NOMO-1 treated with DMSO at 0.1 percent for 48 hours (cell line): ENCODE results near the gene COL15A1.

Source experiments
- DNase-seq: peaks from one replicate; lab custom pipeline; 2025; ENCODE audit not compliant: unreplicated experiment; lab: John Stamatoyannopoulos, UW

Gene COL15A1

DNA sequence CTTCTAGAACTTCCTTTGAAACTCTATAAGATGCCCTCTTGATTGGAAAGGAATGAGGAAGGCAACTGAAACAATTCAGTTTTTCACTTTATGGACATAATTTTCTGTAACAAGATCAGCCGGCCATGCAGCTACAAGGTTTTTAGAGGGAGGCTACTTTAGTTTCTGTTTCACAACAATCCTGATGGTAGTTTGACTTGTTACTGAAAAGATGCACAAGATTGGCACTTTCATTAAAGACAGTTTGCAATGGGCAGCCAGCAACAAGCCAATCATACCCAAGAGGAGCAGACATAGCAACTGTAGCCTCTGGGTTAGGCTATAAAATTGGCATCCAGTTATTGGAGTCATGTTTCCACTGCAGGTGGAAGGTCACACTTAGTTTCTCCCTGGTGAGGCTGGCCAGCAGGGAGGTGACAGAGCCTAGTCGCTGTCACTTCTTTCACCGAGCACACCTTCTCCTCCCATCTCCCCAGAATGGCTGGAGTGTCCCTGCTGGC, 87.0 kb downstream of the COL15A1 start:
- peak; percentile 23 for DNase-seq

DNA sequence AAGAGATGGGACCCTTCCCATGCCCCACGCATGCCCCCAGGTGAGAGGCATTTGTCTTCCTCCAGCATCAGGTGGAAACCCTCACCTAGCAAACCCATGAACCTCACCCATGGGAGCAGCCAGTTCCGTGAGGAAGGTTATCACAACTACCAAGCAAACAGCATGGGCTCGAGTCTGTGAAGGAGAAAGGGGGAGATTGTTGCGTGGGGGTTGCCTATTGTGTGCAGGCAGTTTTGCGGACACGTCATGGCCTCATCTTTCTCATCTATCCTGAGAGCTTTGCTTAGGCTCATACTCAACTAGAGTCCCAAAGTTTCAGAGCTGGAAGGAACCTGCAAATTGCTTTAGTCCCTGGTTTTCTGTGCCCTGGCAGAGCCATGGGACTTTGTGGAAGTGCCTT, 87.6 kb downstream of the COL15A1 start:
- DNase-seq: no peak

DNA sequence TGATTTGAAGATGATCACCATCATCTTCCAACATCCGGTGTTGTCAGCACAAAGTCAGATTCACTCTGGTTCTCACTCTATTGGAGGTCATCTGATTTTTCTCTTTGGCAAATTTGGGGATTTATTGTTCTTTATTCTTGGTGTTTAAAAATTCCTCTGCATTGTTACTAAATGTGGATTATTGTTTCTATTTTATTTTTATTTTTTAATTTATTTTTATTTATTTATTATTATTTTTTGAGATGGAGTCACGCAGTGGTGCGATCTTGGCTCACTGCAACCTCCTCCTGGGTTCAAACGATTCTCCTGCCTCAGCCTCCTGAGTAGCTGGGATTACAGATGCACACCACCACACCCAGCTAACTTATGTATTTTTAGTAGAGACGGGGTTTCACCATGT, 88.3 kb downstream of the COL15A1 start:
- no peak for DNase-seq

DNA sequence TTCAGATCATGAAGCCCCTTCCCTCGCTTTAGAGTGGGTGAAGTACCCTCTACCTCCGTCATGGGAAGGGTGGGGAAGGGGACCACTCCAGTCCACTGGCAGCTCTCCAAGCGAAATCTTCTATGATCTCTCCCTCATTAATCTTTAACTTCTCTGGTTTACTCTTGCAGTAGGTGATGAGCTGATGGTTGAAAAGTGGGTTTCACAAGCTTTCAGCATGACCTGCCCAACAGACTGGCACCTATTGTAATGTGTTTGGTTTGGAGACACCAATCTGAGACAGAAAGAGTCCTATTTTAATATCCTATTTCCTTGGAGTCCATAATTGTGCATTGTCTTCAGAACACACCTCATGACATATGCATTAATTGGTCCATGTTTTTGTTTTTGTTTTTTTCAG, 90.4 kb downstream of the COL15A1 start:
- no peak for DNase-seq

DNA sequence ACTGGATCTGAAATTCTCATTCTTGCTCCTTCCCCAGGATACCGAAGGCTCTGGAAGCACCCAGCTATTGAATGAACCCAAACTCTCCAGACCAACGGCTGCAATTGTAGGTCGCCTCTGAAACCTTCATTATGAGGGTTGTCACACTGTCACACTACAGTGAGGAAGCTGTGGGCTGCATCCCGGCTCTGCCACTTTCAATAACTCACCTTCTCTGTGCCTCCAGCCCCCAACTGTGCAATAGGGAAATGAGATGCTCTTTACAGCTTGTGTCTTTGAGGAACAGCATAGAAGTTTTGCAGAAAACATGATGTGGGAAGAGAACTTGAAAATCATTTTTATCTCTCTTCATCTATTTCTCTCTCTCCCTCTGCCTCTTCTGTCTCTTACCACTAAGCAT, 91.6 kb downstream of the COL15A1 start:
- peak; percentile 57 for DNase-seq

DNA sequence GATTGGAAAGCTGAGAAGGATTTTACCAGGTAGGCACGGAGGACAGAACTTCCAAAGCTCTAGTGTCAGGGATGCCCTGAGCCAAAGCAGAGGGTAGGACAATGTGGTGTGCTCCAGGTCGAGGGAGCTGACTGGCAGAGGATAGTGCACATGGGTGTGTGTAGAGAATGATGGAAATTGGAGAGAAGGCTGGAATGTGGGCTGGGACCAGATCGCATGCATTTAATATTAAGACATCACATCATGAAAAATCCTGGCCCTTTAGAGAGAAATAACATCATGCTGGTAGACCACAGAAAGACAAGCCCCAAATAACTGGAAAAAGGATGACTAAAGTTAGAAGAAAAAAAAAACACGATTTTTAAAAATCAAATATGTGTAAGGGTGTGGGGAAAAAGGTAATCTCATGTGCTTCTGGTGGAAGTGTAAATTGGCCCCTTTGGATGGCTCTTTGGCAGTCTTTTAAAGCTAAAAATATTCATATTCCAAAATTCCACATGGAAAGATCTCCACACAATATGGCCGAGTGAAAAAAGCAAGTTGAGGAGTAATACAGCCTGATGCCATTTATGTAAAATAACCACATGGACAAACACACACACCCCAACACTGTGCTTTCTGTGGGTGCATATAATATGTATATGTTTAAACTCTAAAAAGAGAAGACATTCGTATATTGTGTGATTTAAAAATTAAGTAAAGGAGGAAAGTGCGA, 94.2 kb downstream of the COL15A1 start:
- DNase-seq: no peak

DNA sequence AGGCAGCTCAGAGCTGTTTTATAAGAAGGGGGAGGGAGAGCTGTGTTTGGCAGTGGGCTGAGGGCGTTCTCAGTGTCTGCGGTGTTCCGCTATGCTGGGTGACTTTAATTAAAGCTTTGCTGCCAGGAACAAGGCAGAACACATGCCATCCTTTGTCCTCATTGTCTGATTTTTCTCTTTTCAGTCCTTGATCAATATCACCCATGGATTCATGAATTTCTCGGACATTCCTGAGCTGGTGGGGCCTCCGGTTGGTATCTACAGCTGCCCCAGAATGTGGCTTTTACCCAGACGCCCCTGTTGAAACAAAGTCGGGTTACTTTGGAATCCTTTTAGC, 94.7 kb downstream of the COL15A1 start:
- no peak for DNase-seq

- DNase-seq: peak; percentile 92
Observed at GRCh38 chr9:99039505-99040182, 95.9 kb downstream of the COL15A1 start.

GRCh38 chr9:99040251-99040900, 96.7 kb downstream of the COL15A1 start:
- DNase-seq: no peak

- peak; percentile 91 for DNase-seq
Observed at GRCh38 chr9:99040911-99041582, 97.3 kb downstream of the COL15A1 start.

DNA sequence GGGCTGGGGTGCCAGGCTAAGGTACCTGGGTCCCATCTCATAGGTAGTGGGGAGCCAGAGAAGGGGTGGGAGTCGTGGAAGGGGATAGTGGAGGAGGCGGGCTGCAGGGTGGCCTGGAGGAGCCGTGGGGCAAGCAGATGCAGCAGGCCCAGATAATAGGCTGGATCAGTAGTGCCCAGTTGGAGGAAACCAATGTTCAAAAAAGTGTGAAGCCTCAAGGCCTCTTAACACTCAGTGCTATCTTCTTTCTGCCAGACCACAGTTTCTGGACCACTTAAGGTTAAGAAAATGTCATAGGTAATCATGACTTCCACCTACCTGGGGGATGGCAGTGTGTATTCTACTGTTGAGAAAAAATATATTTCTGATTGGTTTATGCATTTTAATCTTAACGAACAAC, 97.9 kb downstream of the COL15A1 start:
- no peak for DNase-seq

- no peak for DNase-seq
Observed at GRCh38 chr9:99042620-99043019, 98.9 kb downstream of the COL15A1 start.

DNA sequence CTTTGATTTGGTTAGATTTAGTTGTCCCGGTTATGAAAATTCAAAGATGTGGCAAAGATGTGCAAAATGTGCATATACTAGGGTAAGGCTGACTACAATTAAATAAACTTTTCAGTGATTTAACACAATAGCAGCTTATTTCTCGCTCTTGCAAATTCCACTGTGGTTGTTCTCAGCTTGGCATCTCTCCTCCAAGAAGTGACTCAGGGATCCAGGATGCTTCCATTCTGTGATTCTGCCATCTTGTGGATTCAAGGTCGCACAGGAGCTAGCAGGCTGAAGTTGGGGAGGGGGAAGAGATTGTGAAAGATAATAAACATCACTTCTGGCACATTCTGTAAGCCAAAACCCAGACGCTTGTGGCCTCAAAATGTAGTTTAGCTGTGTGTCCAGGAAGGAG, 101.1 kb downstream of the COL15A1 start:
- DNase-seq: no peak

GRCh38 chr9:99046068-99046467, 102.4 kb downstream of the COL15A1 start:
- no peak for DNase-seq

- DNase-seq: no peak
Observed at GRCh38 chr9:99046542-99047071, 102.9 kb downstream of the COL15A1 start.

- DNase-seq: no peak
Observed at GRCh38 chr9:99049228-99049627, 105.5 kb downstream of the COL15A1 start.

DNA sequence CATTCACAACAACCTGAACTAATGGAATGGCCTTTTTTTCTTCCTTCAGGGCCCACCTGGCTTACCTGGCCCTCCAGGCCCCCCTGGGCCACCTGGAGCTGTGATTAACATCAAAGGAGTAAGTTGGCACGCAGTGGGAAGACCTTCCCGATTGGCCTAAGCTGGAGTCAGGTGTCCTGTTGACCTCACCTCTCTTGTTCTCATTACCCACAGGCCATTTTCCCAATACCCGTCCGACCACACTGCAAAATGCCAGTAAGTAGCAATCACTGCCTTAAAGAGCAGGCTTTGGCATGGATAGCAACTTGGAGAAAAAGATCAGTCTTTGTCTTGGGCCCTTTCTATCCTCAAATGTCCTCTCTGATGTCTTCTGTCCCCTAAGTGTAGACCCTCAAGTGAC, 105.9 kb downstream of the COL15A1 start:
- DNase-seq: no peak

DNA sequence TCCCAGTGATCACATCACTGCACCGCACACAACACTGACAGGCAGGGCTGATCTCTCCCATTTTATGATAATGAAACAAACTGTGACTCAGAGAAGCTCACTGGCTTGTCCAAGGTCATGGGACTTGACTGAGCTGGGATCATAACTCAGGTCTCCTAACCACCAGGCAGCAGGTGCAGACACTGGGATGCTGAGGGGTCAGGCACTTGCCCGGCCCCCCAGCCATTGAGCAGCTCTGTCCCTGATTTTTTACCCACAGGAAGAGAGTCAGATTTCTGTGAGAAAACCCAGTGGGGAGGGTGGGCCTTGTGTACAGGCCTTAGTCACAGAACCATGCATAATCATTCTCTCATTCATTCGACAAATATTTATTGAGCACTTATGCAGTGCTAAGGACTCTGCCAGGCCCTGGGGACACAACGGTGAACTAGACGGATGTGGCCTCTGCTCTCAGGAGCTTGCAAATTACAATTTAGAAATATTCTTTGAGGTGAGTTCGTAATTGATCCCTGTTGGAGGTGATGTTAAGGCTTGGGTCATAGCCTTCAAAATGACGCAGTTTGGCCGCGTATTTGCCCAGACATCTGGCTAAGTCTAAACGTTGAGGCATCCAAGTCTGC, 106.7 kb downstream of the COL15A1 start:
- no peak for DNase-seq

DNA sequence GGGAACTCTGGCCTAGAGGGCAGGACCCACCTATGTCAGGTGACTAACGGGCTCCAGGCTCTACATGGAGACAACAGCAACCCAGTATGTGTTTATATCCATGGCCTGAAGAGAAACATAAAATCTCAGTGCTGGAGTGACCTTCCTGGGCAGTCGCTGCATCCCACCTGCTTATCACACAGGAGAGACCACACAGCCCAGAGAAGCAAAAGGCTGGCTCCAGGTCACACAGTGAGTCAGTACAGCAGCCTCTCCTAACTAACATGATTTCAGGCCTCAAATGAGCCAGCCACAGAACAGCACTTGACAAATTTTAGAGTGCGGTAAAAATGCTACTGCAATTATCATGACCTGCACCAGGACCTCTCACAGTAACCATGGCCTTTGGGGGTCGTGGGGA, 107.2 kb downstream of the COL15A1 start:
- DNase-seq: no peak

GRCh38 chr9:99051406-99051805, 107.7 kb downstream of the COL15A1 start:
- peak; percentile 18 for DNase-seq

DNA sequence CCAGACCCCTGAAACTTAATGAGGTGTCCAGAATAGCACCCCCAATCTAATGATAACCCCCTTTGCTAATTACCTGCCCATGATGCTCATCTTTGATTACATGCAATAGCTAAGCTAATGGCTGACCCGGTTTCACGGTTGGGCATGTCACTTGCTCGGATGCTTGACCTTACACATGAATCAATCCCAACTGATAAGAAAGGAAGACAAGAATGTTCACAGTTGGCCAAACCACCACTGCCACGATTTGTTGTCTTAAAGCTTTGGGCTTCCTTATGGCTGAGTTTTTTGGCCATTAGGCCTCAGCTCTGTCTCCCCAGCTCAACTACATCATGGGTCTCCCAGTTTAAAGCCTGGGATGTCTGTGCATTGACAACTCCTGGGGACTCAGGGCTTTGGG, 108.1 kb downstream of the COL15A1 start:
- no peak for DNase-seq
